GM19455 (cell line): ENCODE results near the gene INVS.

Experiments used
- ATAC-seq: cut with Tn5 transposase; IDR thresholded peaks from one replicate; pipeline ENCODE4 v1.9.1; 2021; ENCODE audit not compliant: unreplicated experiment

The INVS gene

DNA sequence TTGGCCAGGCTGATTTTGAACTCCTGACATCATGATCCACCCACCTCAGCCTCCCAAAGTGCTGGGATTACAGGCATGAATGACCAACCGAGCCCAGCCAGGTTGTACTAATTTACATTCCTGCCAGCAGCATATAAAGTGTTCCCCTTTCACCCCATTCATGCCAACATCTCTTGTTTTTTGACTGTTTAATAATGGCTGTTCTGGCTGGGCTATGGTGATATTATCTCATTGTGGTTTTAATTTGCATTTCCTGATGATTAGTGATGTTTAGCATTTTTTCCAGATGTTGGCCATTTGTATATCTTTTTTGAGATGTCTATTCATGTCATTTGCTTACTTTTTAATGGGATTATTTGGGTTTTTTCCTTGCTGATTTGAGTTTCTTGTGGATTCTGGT, 87.3 kb downstream of the INVS start:
- ATAC-seq, result no peak

- no peak for ATAC-seq
Measured at GRCh38 chr9:100190339-100190738, 91.3 kb downstream of the INVS start.

DNA sequence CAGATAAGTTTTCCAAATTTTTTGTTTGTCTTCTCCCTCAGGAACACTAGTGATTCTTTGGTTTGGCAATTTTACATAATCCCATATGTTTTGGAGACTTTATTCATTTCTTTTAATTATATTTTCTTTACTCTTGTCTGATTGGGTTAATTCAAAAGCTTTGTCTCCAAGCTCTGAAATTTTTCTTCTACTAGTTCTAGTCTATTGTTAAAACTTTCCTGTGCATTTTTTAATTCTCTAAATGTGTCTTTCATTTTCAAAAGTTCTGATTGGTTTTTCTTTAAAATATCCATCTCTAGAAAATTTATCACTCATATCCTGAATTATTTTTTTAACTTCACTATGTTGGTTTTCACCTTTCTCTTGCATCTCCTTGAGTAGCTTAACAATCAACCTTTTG, 92.2 kb downstream of the INVS start:
- no peak for ATAC-seq

DNA sequence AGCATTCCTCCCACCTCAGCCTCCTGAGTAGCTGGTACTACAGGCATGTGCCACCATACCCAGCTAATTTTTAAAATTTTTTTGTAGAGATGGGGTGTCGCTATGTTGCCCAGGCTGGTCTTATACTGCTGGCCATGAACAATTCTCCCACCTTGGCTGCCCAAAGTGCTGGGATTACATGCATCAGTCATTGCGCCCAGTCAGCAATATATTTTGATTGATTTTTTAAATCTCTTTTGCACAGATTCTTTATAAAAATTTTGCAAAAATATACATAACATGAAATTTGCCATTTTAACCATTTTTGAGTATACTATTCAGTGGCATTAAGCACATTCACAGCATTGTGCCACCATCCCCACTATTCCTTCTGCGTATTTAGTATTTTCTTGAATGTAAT, 94.0 kb downstream of the INVS start:
- ATAC-seq, result no peak

DNA sequence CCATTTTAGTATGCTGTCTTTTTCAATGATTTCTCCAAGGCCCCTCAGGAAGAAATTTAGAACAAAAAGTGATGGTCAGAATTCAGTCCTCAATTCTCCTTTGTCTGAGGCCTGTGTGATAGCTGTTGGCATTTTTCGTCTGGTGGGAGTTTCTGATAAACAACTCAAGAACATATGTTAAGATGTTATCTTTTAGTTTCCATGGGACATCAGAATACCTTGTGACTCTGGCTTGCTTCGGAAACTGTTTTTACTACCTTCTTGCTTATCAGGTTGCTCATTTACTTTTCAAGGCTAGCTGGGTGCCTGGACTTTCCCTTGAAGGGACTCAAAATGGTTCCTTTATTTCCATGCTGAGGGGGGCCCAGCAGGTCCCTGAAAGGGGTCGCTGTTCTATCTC, 97.2 kb downstream of the INVS start:
- no peak for ATAC-seq

DNA sequence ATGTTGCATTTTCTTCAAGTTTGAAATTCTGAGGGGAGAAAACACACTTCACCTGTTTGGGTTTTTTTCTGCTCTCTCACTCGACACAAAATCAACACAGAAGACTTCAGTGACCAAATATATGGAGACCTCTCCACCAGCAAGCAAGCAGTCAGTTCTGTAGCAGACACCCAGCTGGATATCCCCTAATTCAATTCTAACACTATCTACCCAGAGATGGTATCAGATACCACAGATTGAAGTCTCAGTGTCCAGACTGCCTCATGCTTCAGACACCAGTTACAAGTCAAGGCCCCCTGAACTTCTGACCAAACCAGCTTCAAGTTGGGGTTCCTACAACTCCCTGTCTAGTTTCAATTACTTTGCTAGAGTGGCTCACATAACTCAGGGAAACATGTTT, 97.8 kb downstream of the INVS start:
- ATAC-seq, result no peak

- ATAC-seq, result no peak
Measured at GRCh38 chr9:100197553-100197952, 98.5 kb downstream of the INVS start.

- no peak for ATAC-seq
Measured at GRCh38 chr9:100202806-100203205, 103.8 kb downstream of the INVS start.

DNA sequence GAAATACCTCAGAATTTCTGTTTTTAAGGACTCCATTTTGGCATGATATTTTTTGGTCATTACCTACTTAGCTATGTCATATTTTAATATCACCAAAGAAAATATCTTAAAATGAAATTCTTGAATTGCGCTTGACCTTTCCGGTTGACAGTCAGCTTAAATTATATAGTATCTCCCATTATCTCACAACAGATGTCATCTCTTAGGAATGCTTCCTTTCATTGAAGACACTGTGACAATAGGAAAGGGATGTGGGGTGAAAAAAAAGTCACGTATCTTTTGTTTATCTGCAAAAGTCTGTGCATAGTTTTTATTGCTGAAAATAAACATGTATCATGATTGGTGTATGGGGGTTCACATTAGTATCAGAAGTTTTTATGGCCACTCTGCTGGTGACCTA, 105.8 kb downstream of the INVS start:
- no peak for ATAC-seq

GRCh38 chr9:100206899-100207298, 107.9 kb downstream of the INVS start:
- no peak for ATAC-seq

DNA sequence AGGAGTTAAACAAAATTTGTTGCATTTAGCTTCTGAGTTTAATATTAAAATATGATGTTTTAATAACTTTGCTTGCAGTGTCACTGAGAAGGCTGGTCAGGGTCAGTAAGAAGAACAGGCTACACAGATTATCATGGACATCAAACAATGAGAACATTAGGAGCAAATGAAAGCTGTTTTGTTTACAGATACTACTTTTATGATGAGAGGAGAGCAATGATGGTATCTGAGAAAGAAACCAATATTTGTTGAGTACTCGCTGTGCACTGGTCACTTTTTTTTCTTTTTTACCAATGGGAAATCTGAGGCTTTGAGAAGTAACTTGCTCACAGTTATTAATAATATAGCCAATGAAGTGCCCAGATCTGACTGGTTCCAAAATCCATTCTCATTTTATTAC, 109.6 kb downstream of the INVS start:
- ATAC-seq, result no peak

GRCh38 chr9:100211476-100211875, 112.4 kb downstream of the INVS start:
- ATAC-seq, result no peak

DNA sequence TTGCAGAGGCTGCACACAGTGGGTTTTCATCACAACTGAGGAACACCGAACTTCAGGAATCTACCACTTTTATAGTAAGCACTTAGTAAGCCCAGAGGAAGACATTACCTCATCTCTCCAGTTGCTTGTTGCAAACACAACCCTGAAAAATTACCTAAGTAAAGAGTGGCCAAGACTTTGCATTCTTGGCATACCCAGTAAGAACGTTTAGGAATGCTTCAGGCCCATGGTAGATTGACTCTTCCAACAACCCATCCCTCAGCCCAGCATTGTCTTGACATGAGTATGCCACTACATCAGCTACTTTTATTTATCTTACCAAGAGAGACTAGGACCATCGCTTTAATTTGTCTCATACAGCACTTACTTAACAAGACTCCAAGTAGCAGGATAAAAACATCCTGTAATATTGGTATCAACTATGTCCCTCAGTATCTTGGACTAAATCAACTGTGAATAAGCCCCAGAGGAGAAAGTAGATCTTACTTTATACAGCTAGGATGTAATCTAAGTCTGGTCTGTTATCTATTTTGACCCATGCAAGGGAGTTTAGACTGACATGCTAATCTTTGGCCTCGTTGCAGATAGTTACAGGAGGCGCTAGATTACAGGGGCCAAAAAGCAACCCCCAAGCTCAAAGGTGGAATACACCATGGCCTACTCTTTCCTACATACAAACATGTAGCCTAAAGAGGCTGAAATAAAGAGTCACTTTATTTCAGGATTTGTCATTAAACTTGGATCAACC, 114.9 kb downstream of the INVS start:
- ATAC-seq, result no peak

GRCh38 chr9:100216178-100216787, 117.2 kb downstream of the INVS start:
- peak; percentile 66 for ATAC-seq

- ATAC-seq, result no peak
Measured at GRCh38 chr9:100217536-100217935, 118.5 kb downstream of the INVS start.

GRCh38 chr9:100219347-100219746, 120.3 kb downstream of the INVS start:
- no peak for ATAC-seq

GRCh38 chr9:100220936-100221335, 121.9 kb downstream of the INVS start:
- ATAC-seq, result no peak

GRCh38 chr9:100221538-100221937, 122.5 kb downstream of the INVS start:
- ATAC-seq, result no peak

GRCh38 chr9:100222674-100223073, 123.6 kb downstream of the INVS start:
- no peak for ATAC-seq

GRCh38 chr9:100227636-100228035, 128.6 kb downstream of the INVS start:
- no peak for ATAC-seq

- ATAC-seq, result no peak
Measured at GRCh38 chr9:100228352-100228869, 129.4 kb downstream of the INVS start.

- ATAC-seq, result no peak
Measured at GRCh38 chr9:100229136-100229535, 130.1 kb downstream of the INVS start.

DNA sequence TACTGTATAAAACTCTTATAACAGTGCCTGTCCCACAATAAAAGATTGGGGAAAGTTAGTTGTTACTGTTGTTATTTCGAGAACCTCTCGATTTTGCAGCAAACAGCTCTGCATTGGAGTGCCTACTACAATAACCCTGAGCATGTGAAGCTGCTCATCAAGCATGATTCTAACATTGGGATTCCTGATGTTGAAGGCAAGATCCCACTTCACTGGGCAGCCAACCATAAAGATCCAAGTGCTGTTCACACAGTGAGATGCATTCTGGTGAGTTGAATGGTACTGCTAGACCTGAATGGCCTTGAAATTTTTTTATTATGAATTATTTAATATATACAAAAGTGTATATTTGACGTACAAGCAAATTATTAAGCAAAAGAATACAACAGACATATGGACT, 130.5 kb downstream of the INVS start:
- ATAC-seq, result no peak
